H1 (cell line): ENCODE data around the gene PAWR. TPM values are rescaled to one million over a fixed set of nuclear protein-coding genes. Genes with fewer than 3 reads are reported as not detected.

ENCODE experiments used
- CTCF ChIA-PET: fragments of 300-600 bp; sonication (Branson Sonifier 250); formaldehyde crosslinking; loops from one replicate; lab custom pipeline; 2021; ENCODE audit not compliant: partially characterized antibody; lab: Charles Lee
- POLR2A ChIA-PET: fragments of 300-600 bp; sonication (Branson Sonifier 250); formaldehyde crosslinking; loops from one replicate; lab custom pipeline; 2021; ENCODE audit warnings: inconsistent platforms; ENCODE audit not compliant: partially characterized antibody; lab: Charles Lee
- DNase-seq, 2 experiments: peaks; one replicate each; pipeline versions ENCODE4 v3.0.0 to v3.0.0-alpha.2; 2010 to 2022; ENCODE audit warnings: low spot score in 2 of 2, low read depth in 1 of 2, mixed read lengths in 1 of 2
- FAIRE-seq: peaks from 2 replicates; lab custom pipeline; 2011; peaks lifted over from hg19 to GRCh38; lab: Jason Lieb, UNC
- H2AFZ ChIP-seq: 2 replicates; pipeline ENCODE4 v1.8.1; 2012; ENCODE audit warnings: low read length, inconsistent platforms
- H2AK5ac ChIP-seq: 2 replicates; pipeline ENCODE4 v1.6.1; 2013; ENCODE audit warnings: low read depth, low read length
- H2BK120ac ChIP-seq: replicated peaks from 2 replicates; pipeline ENCODE3; 2013; ENCODE audit warnings: low read depth, low read length, inconsistent platforms
- H2BK12ac ChIP-seq: 2 replicates; pipeline ENCODE4 v1.6.1; 2013; ENCODE audit warnings: low read depth, low read length
- H2BK15ac ChIP-seq: 2 replicates; pipeline ENCODE4 v1.6.1; 2013; ENCODE audit warnings: low read length
- H2BK20ac ChIP-seq: 2 replicates; pipeline ENCODE4 v1.6.1; 2013; ENCODE audit warnings: low read length
- H2BK5ac ChIP-seq: 2 replicates; pipeline ENCODE4 v1.6.1; 2013; ENCODE audit warnings: low read depth, low read length
- H3K14ac ChIP-seq: 2 replicates; pipeline ENCODE4 v1.6.1; 2013; ENCODE audit warnings: inconsistent platforms; ENCODE audit not compliant: insufficient read length
- H3K18ac ChIP-seq: 2 replicates; pipeline ENCODE4 v1.6.1; 2013; ENCODE audit warnings: low read length; ENCODE audit errors: extremely low read depth
- H3K23ac ChIP-seq: 2 replicates; pipeline ENCODE4 v1.6.1; 2013; ENCODE audit warnings: inconsistent platforms; ENCODE audit not compliant: insufficient read length
- H3K23me2 ChIP-seq: 2 replicates; pipeline ENCODE4 v1.6.1; 2013; ENCODE audit warnings: low read depth, low read length
- H3K27ac ChIP-seq: 2 replicates; pipeline ENCODE4 v1.6.1; 2011; ENCODE audit warnings: low read depth, low read length, inconsistent platforms
- H3K27me3 ChIP-seq, 4 experiments: replicated peaks in 1 of 4; 1 replicate in 1 of 4; 2 replicates in 3 of 4; pipeline versions ENCODE4 v1.6.1 to v1.8.1; 2011 to 2013; ENCODE audit warnings: low read length in 3 of 4, mild to moderate bottlenecking in 3 of 4, inconsistent platforms in 2 of 4, mixed read lengths in 2 of 4, moderate library complexity in 1 of 4; ENCODE audit not compliant: control insufficient read depth in 3 of 4, insufficient read depth in 3 of 4; ENCODE audit errors: extremely low read depth in 1 of 4
- H3K36me3 ChIP-seq, 4 experiments: 2 replicates each; pipeline versions ENCODE4 v1.6.1 to v1.8.1; 2011 to 2013; ENCODE audit warnings: mild to moderate bottlenecking in 4 of 4, low read length in 3 of 4, moderate library complexity in 2 of 4, control low read depth in 1 of 4, inconsistent platforms in 1 of 4; ENCODE audit not compliant: insufficient read depth in 4 of 4, control insufficient read depth in 2 of 4
- H3K4ac ChIP-seq: replicated peaks from 2 replicates; pipeline ENCODE3; 2013; ENCODE audit warnings: low read length, low read depth, mixed read lengths, inconsistent platforms; ENCODE audit not compliant: insufficient read length
- H3K4me1 ChIP-seq, 4 experiments: replicated peaks in 1 of 4; 1 replicate in 1 of 4; 2 replicates in 3 of 4; pipeline versions ENCODE4 v1.6.1 to v1.8.1; 2011 to 2013; ENCODE audit warnings: low read length in 3 of 4, inconsistent platforms in 2 of 4, mixed read lengths in 1 of 4; ENCODE audit not compliant: insufficient read depth in 4 of 4, control insufficient read depth in 3 of 4
- H3K4me2 ChIP-seq, 2 experiments: 2 replicates each; pipeline versions ENCODE4 v1.6.1 to v1.8.1; 2011 to 2013; ENCODE audit warnings: low read depth in 2 of 2, low read length in 2 of 2, control low read depth in 1 of 2, inconsistent platforms in 1 of 2, mild to moderate bottlenecking in 1 of 2; ENCODE audit not compliant: insufficient read depth in 1 of 2
- H3K4me3 ChIP-seq, 4 experiments: fragments of 200-600, 300-600 bp in 1 of 4; sonication (generic), shearing (Covaris generic), sonication (Bioruptor Twin) in 1 of 4; 2 replicates each; pipeline versions ENCODE4 v1.5.1 to v1.8.1; 2011 to 2016; ENCODE audit warnings: low read length in 4 of 4, low read depth in 3 of 4, control low read depth in 2 of 4, inconsistent platforms in 2 of 4, mild to moderate bottlenecking in 2 of 4, mixed read lengths in 1 of 4, moderate library complexity in 1 of 4; ENCODE audit not compliant: insufficient read depth in 2 of 4; ENCODE audit errors: extremely low read depth in 1 of 4
- H3K56ac ChIP-seq: replicated peaks from 2 replicates; pipeline ENCODE3; 2013; ENCODE audit warnings: low read depth, mild to moderate bottlenecking, mixed read lengths, low read length, inconsistent platforms; ENCODE audit not compliant: insufficient read length
- H3K79me1 ChIP-seq: 2 replicates; pipeline ENCODE4 v1.6.1; 2013; ENCODE audit warnings: low read depth, low read length, control low read depth
- H3K79me2 ChIP-seq, 2 experiments: 2 replicates each; pipeline versions ENCODE4 v1.6.1 to v1.8.1; 2012 to 2013; ENCODE audit warnings: low read length in 2 of 2, mild to moderate bottlenecking in 2 of 2, inconsistent platforms in 1 of 2; ENCODE audit not compliant: insufficient read depth in 2 of 2, control insufficient read depth in 1 of 2
- H3K9ac ChIP-seq, 4 experiments: replicated peaks in 1 of 4; 1 replicate in 1 of 4; 2 replicates in 3 of 4; pipeline versions ENCODE4 v1.6.1 to v1.8.1; 2011 to 2013; ENCODE audit warnings: low read depth in 3 of 4, low read length in 3 of 4, control low read depth in 2 of 4, mild to moderate bottlenecking in 2 of 4, moderate library complexity in 2 of 4, inconsistent platforms in 1 of 4; ENCODE audit errors: extremely low read depth in 1 of 4
- H3K9me3 ChIP-seq, 2 experiments: 2 replicates each; pipeline versions ENCODE4 v1.6.1 to v1.8.1; 2012 to 2013; ENCODE audit warnings: mild to moderate bottlenecking in 2 of 2, moderate library complexity in 2 of 2, control low read depth in 1 of 2, inconsistent platforms in 1 of 2, low read depth in 1 of 2, low read length in 1 of 2, mixed read lengths in 1 of 2; ENCODE audit not compliant: insufficient read depth in 2 of 2
- H4K20me1 ChIP-seq, 2 experiments: replicated peaks in 1 of 2; 2 replicates each; pipeline versions ENCODE3 to v1.8.1; 2011 to 2013; ENCODE audit warnings: inconsistent platforms in 2 of 2, low read length in 2 of 2, mild to moderate bottlenecking in 1 of 2; ENCODE audit not compliant: insufficient read depth in 2 of 2, control insufficient read depth in 1 of 2
- H4K5ac ChIP-seq: 2 replicates; pipeline ENCODE4 v1.6.1; 2013; ENCODE audit warnings: low read length, low read depth, mixed read lengths, inconsistent platforms; ENCODE audit not compliant: insufficient read length
- H4K8ac ChIP-seq: 2 replicates; pipeline ENCODE4 v1.8.0; 2013; ENCODE audit warnings: mild to moderate bottlenecking, moderate library complexity, low read length, inconsistent platforms; ENCODE audit not compliant: insufficient read depth; ENCODE audit errors: extremely low read depth
- H4K91ac ChIP-seq: replicated peaks from 2 replicates; pipeline ENCODE3; 2013; ENCODE audit warnings: low read length, mixed read lengths, inconsistent platforms; ENCODE audit not compliant: insufficient read length
- JUN ChIP-seq: IDR thresholded peaks from 2 replicates; pipeline ENCODE4 v1.6.1; 2011; ENCODE audit warnings: low read depth, mild to moderate bottlenecking, improper control_type of control experiment, low read length
- SRF ChIP-seq: IDR thresholded peaks from 2 replicates; pipeline ENCODE4 v1.6.1; 2011; ENCODE audit warnings: mild to moderate bottlenecking, low read depth, low read length, moderate library complexity
- TAF1 ChIP-seq: IDR thresholded peaks from 2 replicates; pipeline ENCODE4 v1.6.1; 2011; ENCODE audit warnings: mild to moderate bottlenecking, low read depth, low read length
- WGBS, 2 experiments: shearing (Covaris generic) in 1 of 2; methylation state at CpG; one replicate each; pipeline versions ENCODE4 v1.1.6 to v1.1.7; 2013 to 2015; ENCODE audit warnings: low lambda C conversion rate in 2 of 2, mixed read lengths in 2 of 2, inconsistent platforms in 1 of 2, low coverage in 1 of 2, missing lambda C conversion rate in 1 of 2; ENCODE audit not compliant: insufficient replicate concordance in 2 of 2, insufficient coverage in 1 of 2, insufficient read length in 1 of 2; ENCODE audit errors: extremely low coverage in 1 of 2, missing lambda C conversion rate in 1 of 2; 5-methylcytosine and 5-hydroxymethylcytosine counted together
- polyA plus RNA-seq, 7 experiments: library from polyadenylated mRNA; depleted of rRNA in 3 of 7; stranded (reverse) in 5 of 7; unstranded in 2 of 7; fragments of >200 nt in 5 of 7; fragments of 200-250 nt in 2 of 7; gene quantifications; 1 replicate in 5 of 7; 2 replicates in 1 of 7; 4 replicates in 1 of 7; pipeline versions ENCODE4 v1.2.1 to v1.2.3, GENCODE V29; 2011 to 2013; ENCODE audit warnings: missing spikeins in 2 of 7, mixed read lengths in 2 of 7
- total RNA-seq: library from RNA; stranded (reverse); fragmentation: NEBNext Ultra II Directional; extraction: Animal tissue kit (Norgen Biotek cat#: 25700); gene quantifications from 2 replicates; pipeline ENCODE4 v1.2.1, GENCODE V29; 2021

The PAWR gene
- total and polyA plus RNA-seq, 2 of the 8 experiments (the other 6 are each of a cell fraction or from before 2014, with no cell fraction given), result 28.3 to 327 TPM

GRCh38 chr12:79553863-79554574 is 136.7 kb downstream of the PAWR start:
- H3K4ac ChIP-seq, result no peak overlapping the region
- CTCF ChIA-PET, result interaction anchor here (0.7 to 1.9 kb wide), 8 partner anchors 10 to 634 kb away, joined by 3 to 4 read pairs (median 3); no protein-coding TSS in a partner anchor

More at GRCh38 chr12:79553863-79554574, 136.7 kb downstream of the PAWR start:
- H2BK5ac ChIP-seq, result no peak overlapping the region; the same call in 1 of the 2 replicates
- DNase-seq (no peak), FAIRE-seq (no peak)
- H2BK15ac ChIP-seq, result no peak overlapping the region
- no peak overlapping the region for H2BK12ac ChIP-seq
- H3K27me3 ChIP-seq, result no peaks in the 10 kb centered on the region
- H4K91ac ChIP-seq, result no peak overlapping the region
- H3K9ac ChIP-seq, result no peak overlapping the region
- peaks cover 0 to 30% (median 12%) of the 10 kb centered on the region in 4 experiments; a peak in 3 of 8 replicates for H3K36me3 ChIP-seq
- H3K23ac ChIP-seq, result no peak overlapping the region
- no peak overlapping the region for H4K5ac ChIP-seq
- TF ChIP-seq JUN (no peak), SRF (no peak), TAF1 (no peak)
- H2BK20ac ChIP-seq, result no peak overlapping the region
- H4K8ac ChIP-seq, result peak overlapping the region; percentile 74; the same call in 1 of the 2 replicates
- H3K9me3 ChIP-seq, result peaks cover 2 to 9% of the 10 kb centered on the region in 2 experiments; a peak in 3 of 4 replicates
- H3K4me2 ChIP-seq, result no peak overlapping the region
- no peaks in the 10 kb centered on the region for H3K23me2 ChIP-seq
- H3K56ac ChIP-seq, result no peak overlapping the region
- no peak overlapping the region for H2AK5ac ChIP-seq
- no peak overlapping the region for H3K14ac ChIP-seq
- no peak overlapping the region; the same call in 1 of the 2 replicates for H3K18ac ChIP-seq
- 96% methylated on average over 24 of the region's 24 CpGs; no CpG with 5 or more reads in 1 of the 2 experiments for WGBS, 2 experiments
- peaks cover 0 to 15% (median 4%) of the 10 kb centered on the region in 4 experiments; a peak in 4 of 7 replicates for H3K4me1 ChIP-seq
- H3K79me2 ChIP-seq, result no peaks in the 10 kb centered on the region; a peak in 1 of 4 replicates
- no peak overlapping the region for H3K27ac ChIP-seq
- POLR2A ChIA-PET, result interaction anchor here (1.6 to 1.8 kb wide), 2 partner anchors 8 to 146 kb away, joined by 3 to 11 read pairs; no protein-coding TSS in a partner anchor
- no peak overlapping the region for H3K4me3 ChIP-seq
- no peaks in the 10 kb centered on the region for H4K20me1 ChIP-seq
- no peak overlapping the region for H2AFZ ChIP-seq
- no peaks in the 10 kb centered on the region for H3K79me1 ChIP-seq
- H2BK120ac ChIP-seq, result no peak overlapping the region
